GM12878 (cell line): Measurements from ENCODE around the gene ACSF3. TPM values are rescaled to one million over a fixed set of nuclear protein-coding genes. Genes with fewer than 3 reads are reported as not detected.

Source experiments
- ASH2L ChIP-seq: fragments of 300-600, 200-600 bp; sonication (generic); IDR thresholded peaks from 2 replicates; pipeline ENCODE4 v1.6.1; 2017; ENCODE audit warnings: low read depth, mild to moderate bottlenecking, borderline replicate concordance
- ATF2 ChIP-seq: IDR thresholded peaks from 2 replicates; pipeline ENCODE4 v1.6.1; 2012; ENCODE audit warnings: low read length, inconsistent platforms
- ATF7 ChIP-seq: fragments of 450-650 bp; IDR thresholded peaks from 2 replicates; pipeline ENCODE4 v1.6.1; 2016; ENCODE audit warnings: low read depth, mild to moderate bottlenecking
- CEBPB ChIP-seq, 2 experiments: fragments of 150-350 bp in 1 of 2; IDR thresholded peaks; 2 replicates each; pipeline ENCODE4 v1.6.1; 2012 to 2014; ENCODE audit warnings: low read depth in 2 of 2, low read length in 2 of 2, borderline replicate concordance in 1 of 2, inconsistent platforms in 1 of 2
- CHD1 ChIP-seq: IDR thresholded peaks from 2 replicates; pipeline ENCODE4 v1.6.1; 2012; ENCODE audit warnings: low read depth, low read length, improper control_type of control experiment
- FOXM1 ChIP-seq: IDR thresholded peaks from 2 replicates; pipeline ENCODE4 v1.6.1; 2012; ENCODE audit warnings: low read depth, mild to moderate bottlenecking, inconsistent platforms, low read length, moderate library complexity
- GABPA ChIP-seq: IDR thresholded peaks from 2 replicates; pipeline ENCODE4 v1.6.1; 2014; ENCODE audit warnings: antibody characterized with exemption, low read depth, mild to moderate bottlenecking, inconsistent platforms
- HDGF ChIP-seq: fragments of 450-650 bp; IDR thresholded peaks from 2 replicates; pipeline ENCODE4 v1.6.1; 2016; ENCODE audit warnings: antibody characterized with exemption
- IRF3 ChIP-seq: fragments of 450-650 bp; IDR thresholded peaks from 2 replicates; pipeline ENCODE4 v1.6.1; 2014; ENCODE audit warnings: mild to moderate bottlenecking
- JUNB ChIP-seq: IDR thresholded peaks from 2 replicates; pipeline ENCODE4 v1.6.1; 2016; ENCODE audit warnings: antibody characterized with exemption, mild to moderate bottlenecking
- LARP7 ChIP-seq: fragments of 450-650 bp; IDR thresholded peaks from 2 replicates; pipeline ENCODE4 v1.6.1; 2017; ENCODE audit warnings: mild to moderate bottlenecking
- MYC ChIP-seq: IDR thresholded peaks from 2 replicates; pipeline ENCODE4 v1.6.1; 2011; ENCODE audit warnings: mild to moderate bottlenecking, low read length, moderate library complexity, inconsistent platforms; ENCODE audit not compliant: insufficient read depth, insufficient replicate concordance, insufficient read length, severe bottlenecking
- NFIC ChIP-seq: IDR thresholded peaks from 2 replicates; pipeline ENCODE4 v1.6.1; 2012; ENCODE audit warnings: low read depth, mild to moderate bottlenecking, inconsistent platforms, low read length, moderate library complexity
- PAX5 ChIP-seq: IDR thresholded peaks from 2 replicates; pipeline ENCODE4 v1.6.1; 2011; ENCODE audit warnings: low read depth, low read length, borderline replicate concordance
- PKNOX1 ChIP-seq: fragments of 450-650 bp; IDR thresholded peaks from 2 replicates; pipeline ENCODE4 v1.6.1; 2016; ENCODE audit warnings: mild to moderate bottlenecking
- PML ChIP-seq: IDR thresholded peaks from 2 replicates; pipeline ENCODE4 v1.6.1; 2012; ENCODE audit warnings: low read length, inconsistent platforms
- POLR2AphosphoS5 ChIP-seq: IDR thresholded peaks from 2 replicates; pipeline ENCODE4 v1.6.1; 2011; ENCODE audit warnings: mild to moderate bottlenecking, low read length, inconsistent platforms
- POU2F2 ChIP-seq: IDR thresholded peaks from 3 replicates; pipeline ENCODE4 v1.6.1; 2011; ENCODE audit warnings: low read depth, mild to moderate bottlenecking, low read length, borderline replicate concordance
- RCOR1 ChIP-seq: conservative IDR thresholded peaks from 2 replicates; pipeline ENCODE4 v1.6.1; 2012; ENCODE audit warnings: low read depth, low read length, improper control_type of control experiment
- SIX5 ChIP-seq: IDR thresholded peaks from 2 replicates; pipeline ENCODE4 v1.6.1; 2011; ENCODE audit warnings: mild to moderate bottlenecking, low read depth, low read length, moderate library complexity; ENCODE audit not compliant: severe bottlenecking
- SP1 ChIP-seq: IDR thresholded peaks from one replicate; pipeline ENCODE4 v1.6.1; 2011; ENCODE audit warnings: low read depth, low read length
- ZBED1 ChIP-seq: IDR thresholded peaks from 2 replicates; pipeline ENCODE4 v1.6.1; 2016; ENCODE audit warnings: borderline replicate concordance
- ZBTB4 ChIP-seq: fragments of 450-650 bp; formaldehyde crosslinking; IDR thresholded peaks from 2 replicates; pipeline ENCODE4 v1.4.0; 2022; ENCODE audit warnings: mild to moderate bottlenecking, moderate library complexity
- ZNF274 ChIP-seq: IDR thresholded peaks from one replicate; pipeline ENCODE4 v1.8.0; 2011; ENCODE audit not compliant: insufficient read length, insufficient read depth
- polyA plus RNA-seq, 11 experiments: library from polyadenylated mRNA; depleted of rRNA in 4 of 11; unstranded in 6 of 11; stranded (reverse) in 5 of 11; fragments of >200 nt; fragmentation: Nextera tagmentation in 4 of 11; fragmentation: Illumina TruSeq in 1 of 11; extraction: Ambion mirVana in 4 of 11; extraction: Trizol in 1 of 11; gene quantifications; 1 replicate in 1 of 11; 2 replicates in 10 of 11; pipeline versions ENCODE4 v1.2.1 to v1.2.3, GENCODE V29; 2011 to 2016; ENCODE audit warnings: inconsistent platforms in 2 of 11, missing spikeins in 2 of 11, low read depth in 1 of 11
- total RNA-seq, 4 experiments: library from RNA; depleted of rRNA in 3 of 4; stranded (reverse); fragments of >200 nt in 3 of 4; fragmentation: Illumina TruSeq in 1 of 4; extraction: Trizol in 1 of 4; gene quantifications; 2 replicates each; pipeline versions ENCODE4 v1.2.1 to v1.2.3, GENCODE V29; 2013 to 2021

ACSF3 gene
- total and polyA plus RNA-seq, 10 of the 15 experiments (the other 5 are each of a cell fraction or from before 2014, with no cell fraction given), result 1.0 to 44.4 (median 25.8) TPM

GRCh38 chr16:89104930-89105571, 11.4 kb downstream of the ACSF3 start (continued):
- TF ChIP-seq PKNOX1 (no peak), ZBED1 (no peak), CEBPB (IDR thresholded peaks at IDR 0.05; ENCODE audit: borderline replicate concordance in 1 of 2, low read depth in 2 of 2, low read length in 2 of 2) (no peak), JUNB (no peak; the same call in 1 of the 2 replicates), MYC (no peak), HDGF (0 out of 2 replicates have a peak, but pooled peaks have one; percentile 35), SIX5 (no peak), NFIC (no peak), ATF7 (no peak), RCOR1 (no peak), ZNF274 (no peak), POLR2AphosphoS5 (no peak), PML (no peak), LARP7 (no peak), POU2F2 (peak; percentile 33; the same call in 1 of the 3 replicates), PAX5 (peak; percentile 47; the same call in 1 of the 2 replicates), ATF2 (no peak), ZBTB4 (CRISPR knock-in tag) (no peak), IRF3 (no peak), GABPA (no peak), SP1 (no peak), ASH2L (no peak), FOXM1 (no peak), CHD1 (no peak)
